GM23338 (cell line): ENCODE measurements around the gene C6orf89. TPM values are rescaled to one million over a fixed set of nuclear protein-coding genes. Genes with fewer than 3 reads are reported as not detected.

Experiments
- ATAC-seq: fragments of 200-7000 bp; cut with Tn5 transposase; 3 replicates; pipeline ENCODE4 v1.9.1; 2020
- DNase-seq: peaks from one replicate; pipeline ENCODE4 v3.0.0-alpha.2; 2015; ENCODE audit warnings: low spot score
- H2AFZ ChIP-seq: fragments of 200-600 bp; sonication (generic); 2 replicates; pipeline ENCODE4 v1.8.0; 2016; ENCODE audit warnings: antibody characterized with exemption, mild to moderate bottlenecking, moderate library complexity
- H3F3A ChIP-seq: fragments of 200-600 bp; sonication (generic); replicated peaks from 2 replicates; pipeline ENCODE4 v1.8.0; 2017; ENCODE audit warnings: antibody characterized with exemption, mixed run types, low read depth
- H3K27ac ChIP-seq: fragments of 200-600 bp; sonication (generic); 2 replicates; pipeline ENCODE4 v1.6.1; 2016; ENCODE audit warnings: low read depth
- H3K27me3 ChIP-seq: fragments of 200-600 bp; sonication (generic); 2 replicates; pipeline ENCODE4 v1.8.0; 2016; ENCODE audit warnings: mild to moderate bottlenecking, mixed run types, moderate library complexity; ENCODE audit not compliant: insufficient read depth
- H3K36me3 ChIP-seq: fragments of 200-600 bp; sonication (generic); 2 replicates; pipeline ENCODE4 v1.8.0; 2016; ENCODE audit warnings: mild to moderate bottlenecking; ENCODE audit not compliant: insufficient read depth
- H3K4me1 ChIP-seq: fragments of 200-600 bp; sonication (generic); 2 replicates; pipeline ENCODE4 v1.8.0; 2016; ENCODE audit warnings: mild to moderate bottlenecking, moderate library complexity; ENCODE audit not compliant: insufficient read depth
- H3K4me2 ChIP-seq: fragments of 200-600 bp; sonication (generic); 2 replicates; pipeline ENCODE4 v1.7.1; 2017; ENCODE audit warnings: mixed run types
- H3K4me3 ChIP-seq: fragments of 200-600 bp; sonication (generic); 2 replicates; pipeline ENCODE4 v1.6.1; 2016; ENCODE audit warnings: mixed run types
- H3K79me2 ChIP-seq: fragments of 200-600 bp; sonication (generic); replicated peaks from 2 replicates; pipeline ENCODE4 v1.8.0; 2017; ENCODE audit warnings: mild to moderate bottlenecking; ENCODE audit not compliant: insufficient read depth
- H3K9me2 ChIP-seq: fragments of 200-600 bp; sonication (generic); 2 replicates; pipeline ENCODE4 v1.8.0; 2017; ENCODE audit not compliant: insufficient read depth
- H4K20me1 ChIP-seq: fragments of 200-600 bp; sonication (generic); replicated peaks from 2 replicates; pipeline ENCODE4 v1.8.0; 2017; ENCODE audit warnings: mild to moderate bottlenecking; ENCODE audit not compliant: insufficient read depth
- H3K27ac Mint-ChIP-seq: 2 replicates; pipeline ENCODE4 v1.8.0; 2020; ENCODE audit warnings: inconsistent platforms, mild to moderate bottlenecking, moderate library complexity, mixed read lengths
- H3K27me3 Mint-ChIP-seq: 3 replicates; pipeline ENCODE4 v1.8.0; 2022; ENCODE audit warnings: low read depth, mild to moderate bottlenecking, moderate library complexity, mixed read lengths, inconsistent platforms; ENCODE audit not compliant: insufficient read depth, poor library complexity
- H3K36me3 Mint-ChIP-seq: 3 replicates; pipeline ENCODE4 v1.8.0; 2021; ENCODE audit warnings: low read depth, mild to moderate bottlenecking, inconsistent platforms, moderate library complexity, mixed read lengths
- H3K4me1 Mint-ChIP-seq: 3 replicates; pipeline ENCODE4 v1.8.0; 2020; ENCODE audit warnings: mild to moderate bottlenecking, inconsistent platforms, mixed read lengths
- H3K4me3 Mint-ChIP-seq: 3 replicates; pipeline ENCODE4 v1.8.0; 2021; ENCODE audit warnings: moderate library complexity, mild to moderate bottlenecking, inconsistent platforms, mixed read lengths
- H3K9me3 Mint-ChIP-seq: 3 replicates; pipeline ENCODE4 v1.8.0; 2020; ENCODE audit warnings: moderate library complexity, mild to moderate bottlenecking, inconsistent platforms, mixed read lengths
- CREB1 ChIP-seq: fragments of 250-450 bp; sonication (Bioruptor Pico); IDR thresholded peaks from 2 replicates; pipeline ENCODE4 v1.5.0; 2020; ENCODE audit warnings: low read depth, mild to moderate bottlenecking, moderate library complexity
- CTCF ChIP-seq, 2 experiments: fragments of 200-600 bp in 1 of 2; sonication (generic) in 1 of 2; conservative IDR thresholded peaks; 2 replicates each; pipeline versions ENCODE4 v1.5.1 to v1.6.1; 2016 to 2017; ENCODE audit warnings: antibody characterized with exemption in 2 of 2, low read depth in 2 of 2, mild to moderate bottlenecking in 2 of 2, moderate library complexity in 1 of 2
- ETS1 ChIP-seq: IDR thresholded peaks from 2 replicates; pipeline ENCODE4 v1.6.1; 2016; ENCODE audit warnings: antibody characterized with exemption
- EZH2 ChIP-seq: fragments of 200-600 bp; sonication (generic); IDR thresholded peaks from one replicate; pipeline ENCODE4 v1.8.0; 2017; ENCODE audit warnings: antibody characterized with exemption, mild to moderate bottlenecking, low read depth; ENCODE audit not compliant: unreplicated experiment
- EZH2phosphoT487 ChIP-seq: fragments of 200-600 bp; sonication (generic); IDR thresholded peaks from one replicate; pipeline ENCODE4 v1.8.1; 2018; ENCODE audit warnings: antibody characterized with exemption; ENCODE audit not compliant: unreplicated experiment
- JUNB ChIP-seq: IDR thresholded peaks from one replicate; pipeline ENCODE4 v1.6.1; 2016; ENCODE audit warnings: antibody characterized with exemption; ENCODE audit not compliant: unreplicated experiment
- POLR2AphosphoS5 ChIP-seq: IDR thresholded peaks from 2 replicates; pipeline ENCODE4 v1.6.1; 2016; ENCODE audit warnings: antibody characterized with exemption, low read depth
- REST ChIP-seq: IDR thresholded peaks from one replicate; pipeline ENCODE4 v1.6.1; 2018; ENCODE audit warnings: antibody characterized with exemption; ENCODE audit not compliant: unreplicated experiment
- STAT1 ChIP-seq: IDR thresholded peaks from one replicate; pipeline ENCODE4 v1.6.1; 2016; ENCODE audit warnings: antibody characterized with exemption; ENCODE audit not compliant: unreplicated experiment
- ZNF114 ChIP-seq: fragments of 250-450 bp; sonication (Bioruptor Pico); IDR thresholded peaks from 2 replicates; pipeline ENCODE4 v1.5.0; 2020; ENCODE audit warnings: mild to moderate bottlenecking, moderate library complexity
- polyA plus RNA-seq: library from polyadenylated mRNA; unstranded; fragments of >200 nt; fragmentation: Nextera tagmentation; extraction: Ambion mirVana; gene quantifications from 2 replicates; pipeline ENCODE4 v1.2.1, GENCODE V29; 2016
- total RNA-seq: library from RNA; depleted of rRNA; stranded (reverse); fragments of >200 nt; shearing (Covaris generic); gene quantifications from 2 replicates; pipeline ENCODE4 v1.2.3, GENCODE V29; 2014

The C6orf89 gene
- total and polyA plus RNA-seq, 2 experiments from 2014 or later, result 3.7 to 7.9 TPM

- TF ChIP-seq STAT1 (no peak), ZNF114 (CRISPR knock-in tag) (no peak), EZH2phosphoT487 (no peak), ETS1 (no peak), JUNB (no peak), POLR2AphosphoS5 (no peak)
Measured at GRCh38 chr6:36862164-36862847, 23.4 kb upstream of the C6orf89 start (continued).

DNA sequence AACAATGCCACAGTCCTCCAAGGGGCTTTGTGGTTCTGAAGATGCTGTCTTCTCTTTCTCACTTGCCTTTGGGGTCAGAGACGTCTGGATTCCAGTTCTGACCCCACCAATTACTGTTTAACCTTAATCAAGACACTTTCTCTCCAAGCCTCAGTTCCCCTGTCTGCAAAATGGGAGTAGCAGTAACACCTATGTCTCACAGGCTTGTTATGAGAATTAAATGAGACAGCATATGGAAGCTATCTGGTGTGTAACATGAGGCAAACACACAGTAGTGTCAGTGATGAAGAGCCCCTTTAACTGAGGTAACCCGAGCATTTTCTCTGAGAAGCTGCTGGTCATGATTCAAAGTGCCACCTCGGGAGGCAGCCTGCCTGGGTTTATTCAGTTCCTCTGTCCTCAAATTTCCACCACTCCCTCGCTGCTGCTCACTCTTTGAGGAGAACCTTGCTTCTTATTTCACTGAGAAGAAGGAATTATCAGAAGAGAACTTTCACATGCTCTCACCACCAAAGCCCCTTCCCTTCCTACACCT is 22.8 kb upstream of the C6orf89 start:
- ATAC-seq (no peak), DNase-seq (no peak)
- H3K4me1 Mint-ChIP-seq, result peaks cover 61% of the 10 kb centered on the region
- H3F3A ChIP-seq, result 0 out of 2 replicates have a peak, but pooled peaks cover 3% of the 10 kb centered on the region
- no peaks in the 10 kb centered on the region for H3K27me3 ChIP-seq
- H4K20me1 ChIP-seq, result peaks cover 42% of the 10 kb centered on the region
- peaks cover 64% of the 10 kb centered on the region for H3K36me3 Mint-ChIP-seq
- no peak overlapping the region for H3K4me2 ChIP-seq
- peaks cover 7% of the 10 kb centered on the region; the same call in 2 of the 3 replicates for H3K9me3 Mint-ChIP-seq
- no peak overlapping the region for H2AFZ ChIP-seq
- H3K4me1 ChIP-seq, result peaks cover 11% of the 10 kb centered on the region
- peaks cover 12% of the 10 kb centered on the region for H3K36me3 ChIP-seq
- H3K4me3 Mint-ChIP-seq, result no peak overlapping the region
- H3K4me3 ChIP-seq, result no peak overlapping the region
- no peak overlapping the region; the same call in 1 of the 2 replicates for H3K27ac ChIP-seq
- H3K27ac Mint-ChIP-seq, result no peak overlapping the region
- peaks cover 92% of the 10 kb centered on the region for H3K79me2 ChIP-seq
- peaks cover 10% of the 10 kb centered on the region for H3K27me3 Mint-ChIP-seq
- no peaks in the 10 kb centered on the region for H3K9me2 ChIP-seq
- TF ChIP-seq REST (no peak), EZH2 (no peak), ETS1 (no peak), CREB1 (CRISPR knock-in tag) (no peak), CTCF (conservative IDR thresholded peaks at IDR 0.05; ENCODE audit: low read depth in 2 of 2) (no peak), STAT1 (no peak), POLR2AphosphoS5 (no peak), ZNF114 (CRISPR knock-in tag) (no peak)
